Ishikawa (cell line): ENCODE measurements around the gene MEOX2.

Experiments used
- CEBPB ChIP-seq: IDR thresholded peaks from 2 replicates; pipeline ENCODE4 v1.6.1; 2012
- CREB1 ChIP-seq: IDR thresholded peaks from 2 replicates; pipeline ENCODE4 v1.6.1; 2012; ENCODE audit warnings: low read depth
- EGR1 ChIP-seq: IDR thresholded peaks from 2 replicates; pipeline ENCODE4 v1.6.1; 2012
- EP300 ChIP-seq: IDR thresholded peaks from 2 replicates; pipeline ENCODE4 v1.6.1; 2012; ENCODE audit warnings: borderline replicate concordance
- FOXM1 ChIP-seq: IDR thresholded peaks from 2 replicates; pipeline ENCODE4 v1.6.1; 2012; ENCODE audit warnings: low read depth, borderline replicate concordance
- MAX ChIP-seq: IDR thresholded peaks from 2 replicates; pipeline ENCODE4 v1.6.1; 2012
- NFIC ChIP-seq: IDR thresholded peaks from 2 replicates; pipeline ENCODE4 v1.6.1; 2012
- RAD21 ChIP-seq: IDR thresholded peaks from 2 replicates; pipeline ENCODE4 v1.6.1; 2012; ENCODE audit warnings: low read depth
- REST ChIP-seq: IDR thresholded peaks from 2 replicates; pipeline ENCODE4 v1.6.1; 2012; ENCODE audit warnings: low read depth, mild to moderate bottlenecking
- TAF1 ChIP-seq: IDR thresholded peaks from 2 replicates; pipeline ENCODE4 v1.6.1; 2012; ENCODE audit warnings: low read depth, mild to moderate bottlenecking
- TCF12 ChIP-seq: IDR thresholded peaks from 2 replicates; pipeline ENCODE4 v1.6.1; 2012; ENCODE audit warnings: low read depth
- TEAD4 ChIP-seq: IDR thresholded peaks from 2 replicates; pipeline ENCODE4 v1.6.1; 2012
- YY1 ChIP-seq: IDR thresholded peaks from 2 replicates; pipeline ENCODE4 v1.6.1; 2012; ENCODE audit warnings: low read depth
- ZBTB7A ChIP-seq: IDR thresholded peaks from 2 replicates; pipeline ENCODE4 v1.6.1; 2012; ENCODE audit warnings: low read depth
- TF ChIP-seq, protein P1 (sequence below): IDR thresholded peaks from 2 replicates; pipeline ENCODE4 v1.6.1; 2012

MEOX2 gene

GRCh38 chr7:15682111-15682510 lies 4.4 kb downstream of the MEOX2 start:
- TF ChIP-seq ZBTB7A (no peak), NFIC (no peak), TCF12 (no peak), MAX (no peak), TEAD4 (no peak), CREB1 (no peak), TAF1 (no peak), YY1 (no peak)
- TF ChIP-seq, protein P1, sequence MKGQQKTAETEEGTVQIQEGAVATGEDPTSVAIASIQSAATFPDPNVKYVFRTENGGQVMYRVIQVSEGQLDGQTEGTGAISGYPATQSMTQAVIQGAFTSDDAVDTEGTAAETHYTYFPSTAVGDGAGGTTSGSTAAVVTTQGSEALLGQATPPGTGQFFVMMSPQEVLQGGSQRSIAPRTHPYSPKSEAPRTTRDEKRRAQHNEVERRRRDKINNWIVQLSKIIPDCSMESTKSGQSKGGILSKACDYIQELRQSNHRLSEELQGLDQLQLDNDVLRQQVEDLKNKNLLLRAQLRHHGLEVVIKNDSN = no peak

DNA sequence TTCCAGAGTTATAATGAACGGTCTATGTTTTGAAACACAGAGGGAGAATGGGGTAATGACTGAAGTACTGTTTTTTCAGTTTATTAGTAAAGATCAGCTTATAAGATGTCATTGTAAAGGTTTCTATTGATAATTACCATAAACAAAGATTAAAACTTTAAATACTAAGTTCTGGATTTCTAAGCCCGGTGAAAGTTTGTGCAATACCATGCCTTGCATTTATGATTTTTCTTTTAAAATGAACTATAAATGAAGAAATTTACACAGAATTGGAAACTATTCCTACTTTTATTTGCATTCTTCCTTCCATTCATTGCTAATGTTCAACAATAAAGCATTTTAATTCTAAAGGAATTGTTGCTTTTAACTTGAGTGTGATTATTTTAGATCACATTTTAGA lies 4.9 kb downstream of the MEOX2 start:
- TF ChIP-seq CREB1 (no peak), YY1 (no peak), FOXM1 (no peak), NFIC (no peak), TEAD4 (no peak), ZBTB7A (no peak), REST (no peak), TCF12 (no peak), CEBPB (no peak), TAF1 (no peak), RAD21 (no peak), EP300 (no peak), MAX (no peak), EGR1 (no peak)
- TF ChIP-seq, protein P1 = no peak

DNA sequence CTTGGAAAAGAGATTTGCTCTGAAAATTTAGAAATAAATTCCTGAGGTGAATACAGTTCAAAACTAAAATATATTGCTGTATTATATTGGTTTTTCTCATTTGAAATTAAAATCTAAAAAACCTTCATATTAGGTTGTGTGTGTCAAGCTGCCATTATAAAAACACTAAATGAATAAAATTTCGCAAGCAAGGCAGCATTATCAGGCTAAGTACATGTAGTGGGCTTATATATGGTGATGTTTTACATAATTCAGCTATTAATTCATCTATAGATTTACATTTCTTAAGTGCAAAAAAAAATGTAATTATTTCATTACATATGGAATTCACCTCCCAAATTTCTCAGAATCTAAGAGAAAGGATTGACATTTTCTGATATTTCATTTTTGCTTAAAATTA lies 5.3 kb downstream of the MEOX2 start:
- no peak for TF ChIP-seq FOXM1
- no peak for TF ChIP-seq YY1
- no peak for TF ChIP-seq TEAD4
- no peak for TF ChIP-seq EP300
- no peak for TF ChIP-seq REST
- TF ChIP-seq TCF12 = no peak
- TF ChIP-seq CEBPB = no peak

DNA sequence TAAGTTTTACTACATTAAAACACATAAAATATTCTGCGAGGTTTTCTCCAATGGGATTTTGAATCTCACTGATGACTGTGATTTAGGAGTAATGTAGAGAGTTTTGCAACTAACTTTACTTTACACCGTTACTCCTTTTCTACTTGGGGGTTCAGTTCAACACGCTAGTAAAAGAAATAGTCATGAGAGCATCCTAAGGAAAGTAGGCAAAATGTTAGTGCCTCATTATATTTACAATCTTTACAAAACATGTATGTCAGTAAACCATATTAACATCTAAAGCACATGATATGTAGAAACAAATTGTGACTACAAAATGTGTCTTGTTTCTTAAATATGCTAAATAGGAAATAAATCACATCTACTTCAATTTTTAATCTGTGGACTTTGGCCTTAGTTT lies 6.0 kb downstream of the MEOX2 start:
- TF ChIP-seq MAX (no peak), TEAD4 (no peak), REST (no peak), ZBTB7A (no peak), CREB1 (no peak), EGR1 (no peak), TAF1 (no peak), CEBPB (no peak), YY1 (no peak), FOXM1 (no peak), EP300 (no peak), RAD21 (no peak), TCF12 (no peak), NFIC (no peak)
- TF ChIP-seq, protein P1 = no peak

GRCh38 chr7:15679306-15679705 lies 7.2 kb downstream of the MEOX2 start:
- TF ChIP-seq REST (no peak), YY1 (no peak), RAD21 (no peak), FOXM1 (no peak), NFIC (no peak), CREB1 (no peak), TCF12 (no peak), TAF1 (no peak), TEAD4 (no peak), EP300 (no peak), ZBTB7A (no peak), MAX (no peak)
- TF ChIP-seq, protein P1 = no peak
